Measurements from ENCODE around the gene GPC6. TPM values are rescaled to one million over a fixed set of nuclear protein-coding genes. Genes with fewer than 3 reads are reported as not detected.
A peak's percentile ranks its signal among the peaks of the same experiment; 100 is the strongest.

Gene GPC6
- total RNA-seq, 1 donor from 2014 or later: 63.0 TPM

DNA sequence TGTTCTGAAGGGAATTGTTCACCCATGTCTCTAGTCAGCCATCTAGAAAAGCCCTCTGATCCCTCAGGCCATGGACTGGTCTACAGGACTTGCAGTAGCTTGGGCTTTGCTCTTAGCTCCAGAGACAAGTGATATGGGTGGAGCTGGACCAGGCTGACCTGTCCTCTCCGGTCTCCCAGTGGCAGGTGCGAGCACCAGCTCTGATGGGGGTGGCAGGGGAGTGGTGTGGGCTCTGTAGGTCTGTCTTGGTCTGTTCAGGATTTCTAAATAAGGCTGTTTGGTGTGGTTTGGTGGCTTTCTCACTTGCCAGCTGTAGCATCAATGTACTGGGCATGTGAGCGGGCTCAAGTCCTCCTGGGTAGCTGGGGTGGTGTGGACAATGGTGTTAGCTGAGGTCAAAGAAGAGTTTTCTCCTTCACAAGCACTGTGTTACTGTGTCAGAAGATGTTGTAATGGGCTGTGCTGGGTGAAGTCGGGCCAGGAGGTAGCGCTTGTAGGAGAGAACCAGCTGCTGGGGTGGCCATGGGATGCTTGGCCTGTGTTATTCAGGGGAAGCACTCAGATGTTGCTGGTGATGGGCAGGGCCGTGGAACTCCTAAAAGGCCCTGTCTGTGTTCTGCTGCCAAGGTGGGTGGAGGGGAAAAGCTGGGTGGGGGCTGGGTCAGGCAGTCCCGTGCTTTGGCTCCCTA lies 16.9 kb downstream of the GPC6 start:
- no peaks in the 10 kb centered on the region for H3K9me3 ChIP-seq (ENCODE audit: insufficient read depth, low read depth, low read length)
- H2AFZ ChIP-seq (ENCODE audit: low read depth, low read length): no peak overlapping the region
- H3K27me3 ChIP-seq (ENCODE audit: insufficient read depth, low read length): no peaks in the 10 kb centered on the region
- no peaks in the 10 kb centered on the region for H3K36me3 ChIP-seq (ENCODE audit: insufficient read depth, low read length)
- DNase-seq (ENCODE audit: low read depth): no peak
- peaks cover 24% of the 10 kb centered on the region for H3K4me1 Mint-ChIP-seq (ENCODE audit: low read depth, unreplicated experiment)
- H3K4me2 ChIP-seq (ENCODE audit: low read length): peak overlapping the region; percentile 86
- TF ChIP-seq, protein P1, sequence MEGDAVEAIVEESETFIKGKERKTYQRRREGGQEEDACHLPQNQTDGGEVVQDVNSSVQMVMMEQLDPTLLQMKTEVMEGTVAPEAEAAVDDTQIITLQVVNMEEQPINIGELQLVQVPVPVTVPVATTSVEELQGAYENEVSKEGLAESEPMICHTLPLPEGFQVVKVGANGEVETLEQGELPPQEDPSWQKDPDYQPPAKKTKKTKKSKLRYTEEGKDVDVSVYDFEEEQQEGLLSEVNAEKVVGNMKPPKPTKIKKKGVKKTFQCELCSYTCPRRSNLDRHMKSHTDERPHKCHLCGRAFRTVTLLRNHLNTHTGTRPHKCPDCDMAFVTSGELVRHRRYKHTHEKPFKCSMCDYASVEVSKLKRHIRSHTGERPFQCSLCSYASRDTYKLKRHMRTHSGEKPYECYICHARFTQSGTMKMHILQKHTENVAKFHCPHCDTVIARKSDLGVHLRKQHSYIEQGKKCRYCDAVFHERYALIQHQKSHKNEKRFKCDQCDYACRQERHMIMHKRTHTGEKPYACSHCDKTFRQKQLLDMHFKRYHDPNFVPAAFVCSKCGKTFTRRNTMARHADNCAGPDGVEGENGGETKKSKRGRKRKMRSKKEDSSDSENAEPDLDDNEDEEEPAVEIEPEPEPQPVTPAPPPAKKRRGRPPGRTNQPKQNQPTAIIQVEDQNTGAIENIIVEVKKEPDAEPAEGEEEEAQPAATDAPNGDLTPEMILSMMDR (IDR thresholded peaks at IDR 0.05; ENCODE audit: insufficient read depth, low read depth, low read length): no peak
- H3K4me1 ChIP-seq (ENCODE audit: insufficient read depth, low read length): peaks cover 18% of the 10 kb centered on the region
- H3K9me3 Mint-ChIP-seq (ENCODE audit: unreplicated experiment): peaks cover 8% of the 10 kb centered on the region
- FAIRE-seq: no peak
- H3K27ac ChIP-seq (ENCODE audit: low read depth, low read length): no peak overlapping the region
- peaks cover 8% of the 10 kb centered on the region for H4K20me1 ChIP-seq (ENCODE audit: insufficient read depth, low read length)
- no peak overlapping the region for H3K4me3 ChIP-seq (ENCODE audit: insufficient read depth, low read depth, low read length)
- H3K27me3 Mint-ChIP-seq (ENCODE audit: low read depth, unreplicated experiment): no peaks in the 10 kb centered on the region
- H3K27ac Mint-ChIP-seq (ENCODE audit: unreplicated experiment): peak overlapping the region; percentile 1
- peak overlapping the region; percentile 74 for H3K9ac ChIP-seq (ENCODE audit: low read length)
- H3K79me2 ChIP-seq (ENCODE audit: insufficient read depth, low read length): peaks cover 72% of the 10 kb centered on the region
- H3K4me3 Mint-ChIP-seq (ENCODE audit: unreplicated experiment): no peak overlapping the region
- peaks cover 12% of the 10 kb centered on the region for H3K36me3 Mint-ChIP-seq (ENCODE audit: low read depth, unreplicated experiment)

DNA sequence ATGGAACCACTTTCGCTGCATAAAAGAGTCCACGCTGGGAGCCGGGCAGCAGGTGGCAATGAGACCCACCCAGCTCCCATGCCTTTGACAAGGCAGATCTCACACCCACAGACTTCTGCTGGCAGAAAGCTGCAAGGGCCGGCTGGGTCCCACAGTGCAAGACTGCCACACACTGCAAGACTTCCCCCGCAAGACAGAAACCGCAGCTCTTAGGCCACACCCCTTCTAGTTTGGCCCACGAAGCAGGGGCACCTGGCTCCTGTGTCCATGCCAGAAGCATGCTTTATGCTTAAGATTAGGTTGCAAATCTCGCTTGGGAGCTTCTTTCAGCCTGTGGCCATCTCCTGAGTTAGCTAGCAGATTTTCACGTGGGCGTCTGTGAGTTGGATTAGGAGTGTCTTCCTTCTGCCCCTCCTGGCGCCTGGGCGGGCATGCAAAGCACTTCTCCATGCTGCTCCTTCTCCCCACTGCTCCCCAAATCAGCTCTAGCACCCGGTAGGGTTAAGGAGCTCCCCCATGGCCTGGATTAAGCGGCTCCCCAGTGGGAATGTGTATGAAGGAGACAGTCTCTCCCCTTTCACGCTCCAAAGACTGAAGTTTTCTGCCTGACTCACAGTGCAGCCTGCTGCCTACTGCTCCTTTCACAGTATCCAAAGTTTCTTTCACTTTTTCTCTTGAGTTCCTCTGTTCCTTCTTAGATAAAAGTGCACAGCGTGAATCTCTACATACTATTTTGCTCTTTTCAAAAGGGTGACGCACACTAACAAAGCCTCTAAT lies 17.7 kb downstream of the GPC6 start:
- no peaks in the 10 kb centered on the region for H3K9me3 ChIP-seq (ENCODE audit: insufficient read depth, low read depth, low read length)
- FAIRE-seq: peak; percentile 50
- peak overlapping the region; percentile 65 for H2AFZ ChIP-seq (ENCODE audit: low read depth, low read length)
- H3K27me3 Mint-ChIP-seq (ENCODE audit: low read depth, unreplicated experiment): no peaks in the 10 kb centered on the region
- peak overlapping the region; percentile 57 for H3K27ac ChIP-seq (ENCODE audit: low read depth, low read length)
- peak overlapping the region; percentile 86 for H3K4me2 ChIP-seq (ENCODE audit: low read length)
- H3K36me3 Mint-ChIP-seq (ENCODE audit: low read depth, unreplicated experiment): peaks cover 11% of the 10 kb centered on the region
- H3K36me3 ChIP-seq (ENCODE audit: insufficient read depth, low read length): no peaks in the 10 kb centered on the region
- peaks cover 30% of the 10 kb centered on the region for H3K4me1 Mint-ChIP-seq (ENCODE audit: low read depth, unreplicated experiment)
- peaks cover 69% of the 10 kb centered on the region for H3K79me2 ChIP-seq (ENCODE audit: insufficient read depth, low read length)
- peak; percentile 75 for DNase-seq (ENCODE audit: low read depth)
- TF ChIP-seq, protein P1 (IDR thresholded peaks at IDR 0.05; ENCODE audit: insufficient read depth, low read depth, low read length): no peak
- TF ChIP-seq EZH2 (IDR thresholded peaks at IDR 0.05; ENCODE audit: insufficient read depth, low read length): no peak
- H3K9ac ChIP-seq (ENCODE audit: low read length): peak overlapping the region; percentile 74
- H4K20me1 ChIP-seq (ENCODE audit: insufficient read depth, low read length): peaks cover 8% of the 10 kb centered on the region
- peak overlapping the region; percentile 54 for H3K4me3 ChIP-seq (ENCODE audit: insufficient read depth, low read depth, low read length)
- peaks cover 2% of the 10 kb centered on the region for H3K9me3 Mint-ChIP-seq (ENCODE audit: unreplicated experiment)
- H3K27me3 ChIP-seq (ENCODE audit: insufficient read depth, low read length): no peaks in the 10 kb centered on the region
- H3K4me1 ChIP-seq (ENCODE audit: insufficient read depth, low read length): peaks cover 26% of the 10 kb centered on the region
- peak overlapping the region; percentile 51 for H3K4me3 Mint-ChIP-seq (ENCODE audit: unreplicated experiment)
- peak overlapping the region; percentile 92 for H3K27ac Mint-ChIP-seq (ENCODE audit: unreplicated experiment)

Measured in astrocyte (in vitro differentiated cells and primary cell).